HG03097 (cell line): Measurements from ENCODE around the gene SRGAP3.

Experiments
- ATAC-seq: cut with Tn5 transposase; IDR thresholded peaks from one replicate; pipeline ENCODE4 v1.9.1; 2021; ENCODE audit not compliant: unreplicated experiment, low FRiP score

The SRGAP3 gene

DNA sequence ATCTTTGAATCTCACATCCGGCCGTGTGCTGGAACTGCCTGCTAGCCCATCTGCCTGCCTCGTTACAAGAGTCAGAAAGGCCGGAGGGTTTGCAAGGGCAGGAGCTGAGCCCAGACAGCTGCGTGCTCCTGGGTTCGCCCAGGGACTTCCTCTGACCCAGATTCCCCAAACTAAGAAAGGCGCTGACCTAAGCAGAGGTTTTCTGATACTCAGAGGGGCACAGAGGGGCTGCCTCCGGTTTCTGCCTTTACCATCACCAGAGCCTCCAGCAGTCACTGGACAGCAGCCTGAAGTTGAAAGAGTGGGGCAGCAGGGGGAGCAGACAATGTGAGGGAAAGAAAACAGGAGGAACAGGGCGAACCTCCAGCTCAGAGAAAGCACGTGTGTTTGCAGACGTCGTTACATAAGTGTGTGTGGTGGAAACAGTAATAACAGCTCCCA is 252.7 kb downstream of the SRGAP3 start:
- no peak for ATAC-seq

DNA sequence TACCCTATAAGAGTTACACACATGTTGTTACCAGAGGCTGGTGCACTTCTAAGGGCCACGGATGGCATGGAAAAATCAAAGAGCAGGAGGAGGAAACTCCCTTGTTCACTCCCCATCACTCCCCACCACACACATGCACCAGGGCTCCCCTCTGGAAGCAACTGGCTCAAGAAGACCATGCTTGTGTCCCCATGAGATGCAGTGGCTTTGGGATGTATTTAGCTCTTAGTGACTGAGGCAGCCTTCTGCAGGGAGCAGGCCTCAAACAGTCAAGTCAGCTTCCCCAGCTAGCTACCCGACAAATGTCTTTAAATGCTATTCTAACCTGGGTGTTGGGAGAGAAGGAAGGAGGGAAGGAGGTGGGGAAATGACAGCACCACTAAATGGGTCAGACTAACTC is 253.2 kb downstream of the SRGAP3 start:
- ATAC-seq, result no peak

DNA sequence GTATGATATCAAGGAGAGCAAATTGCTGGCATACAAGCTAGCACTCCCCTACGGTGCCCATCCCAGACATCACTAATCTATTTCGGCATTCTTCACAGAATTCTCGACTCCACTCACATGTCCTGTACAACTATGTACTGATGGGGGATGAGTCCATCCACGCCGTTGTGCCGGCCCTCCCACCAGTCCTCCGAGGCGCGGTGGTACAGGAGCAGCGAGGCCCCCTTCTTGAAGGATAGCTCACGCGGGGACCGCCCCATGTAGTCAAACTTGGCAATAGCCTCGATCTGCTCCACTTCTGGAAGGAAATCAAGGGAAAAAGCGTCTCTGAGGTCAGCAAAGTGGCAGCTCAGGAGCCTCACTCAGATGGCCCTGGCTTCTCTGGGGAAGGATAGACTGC is 255.2 kb downstream of the SRGAP3 start:
- ATAC-seq, result no peak

DNA sequence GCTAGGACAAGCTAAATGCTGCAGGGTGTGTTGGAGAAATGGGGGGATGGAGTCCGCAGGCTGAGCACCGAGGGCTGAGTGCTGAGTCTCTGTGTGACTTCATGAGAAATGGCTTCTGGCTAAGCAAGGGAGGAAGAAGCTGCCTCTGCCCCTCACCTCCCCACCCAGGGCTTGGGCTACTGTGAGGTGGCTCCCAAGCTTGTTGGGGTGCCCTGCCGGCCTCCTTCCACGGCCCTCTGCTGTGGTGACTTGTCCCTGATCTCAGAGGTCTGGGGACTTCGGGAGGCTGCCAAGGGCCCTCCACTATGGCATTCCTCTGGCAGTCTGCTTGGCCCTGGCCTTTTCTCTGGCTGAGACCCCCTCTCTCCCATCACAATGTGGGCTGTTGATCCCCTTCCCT is 256.1 kb downstream of the SRGAP3 start:
- no peak for ATAC-seq

DNA sequence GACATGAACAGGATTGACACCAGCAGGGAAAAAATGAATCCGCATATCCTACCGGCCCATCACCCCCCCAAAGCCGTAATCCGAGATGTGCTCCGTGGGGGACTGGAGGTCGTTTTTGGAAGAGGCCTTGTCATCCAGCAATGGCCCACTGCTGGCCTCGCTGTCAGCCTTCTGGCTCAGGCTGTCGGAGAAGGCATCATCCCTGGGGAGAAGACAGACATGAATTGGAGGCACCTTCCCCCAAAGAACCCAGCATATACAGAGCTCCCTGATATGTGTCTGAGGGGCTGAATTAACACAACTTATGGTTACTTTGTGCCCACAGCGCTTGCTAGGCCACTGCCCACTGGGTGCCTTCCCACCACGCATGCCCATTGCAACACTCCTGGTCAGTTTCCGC is 256.6 kb downstream of the SRGAP3 start:
- no peak for ATAC-seq

DNA sequence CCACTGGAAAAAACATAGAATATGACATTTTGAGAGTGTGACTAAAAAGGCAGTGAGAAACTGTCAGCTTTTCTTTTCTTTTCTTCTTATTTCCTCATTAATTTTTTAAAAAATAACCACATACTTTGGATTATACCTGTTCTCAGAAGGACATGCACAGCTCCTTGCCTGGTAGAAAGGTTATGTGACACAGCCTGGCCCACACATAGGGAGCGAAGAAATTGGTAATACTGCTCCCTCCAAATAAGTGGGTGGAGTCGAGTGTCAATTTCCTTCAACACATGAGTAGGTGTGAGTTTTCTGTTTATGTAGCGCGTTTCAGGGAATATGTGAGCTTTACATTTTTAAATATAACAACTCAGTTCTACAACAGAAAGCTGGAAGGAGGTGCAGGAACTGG is 257.2 kb downstream of the SRGAP3 start:
- no peak for ATAC-seq

DNA sequence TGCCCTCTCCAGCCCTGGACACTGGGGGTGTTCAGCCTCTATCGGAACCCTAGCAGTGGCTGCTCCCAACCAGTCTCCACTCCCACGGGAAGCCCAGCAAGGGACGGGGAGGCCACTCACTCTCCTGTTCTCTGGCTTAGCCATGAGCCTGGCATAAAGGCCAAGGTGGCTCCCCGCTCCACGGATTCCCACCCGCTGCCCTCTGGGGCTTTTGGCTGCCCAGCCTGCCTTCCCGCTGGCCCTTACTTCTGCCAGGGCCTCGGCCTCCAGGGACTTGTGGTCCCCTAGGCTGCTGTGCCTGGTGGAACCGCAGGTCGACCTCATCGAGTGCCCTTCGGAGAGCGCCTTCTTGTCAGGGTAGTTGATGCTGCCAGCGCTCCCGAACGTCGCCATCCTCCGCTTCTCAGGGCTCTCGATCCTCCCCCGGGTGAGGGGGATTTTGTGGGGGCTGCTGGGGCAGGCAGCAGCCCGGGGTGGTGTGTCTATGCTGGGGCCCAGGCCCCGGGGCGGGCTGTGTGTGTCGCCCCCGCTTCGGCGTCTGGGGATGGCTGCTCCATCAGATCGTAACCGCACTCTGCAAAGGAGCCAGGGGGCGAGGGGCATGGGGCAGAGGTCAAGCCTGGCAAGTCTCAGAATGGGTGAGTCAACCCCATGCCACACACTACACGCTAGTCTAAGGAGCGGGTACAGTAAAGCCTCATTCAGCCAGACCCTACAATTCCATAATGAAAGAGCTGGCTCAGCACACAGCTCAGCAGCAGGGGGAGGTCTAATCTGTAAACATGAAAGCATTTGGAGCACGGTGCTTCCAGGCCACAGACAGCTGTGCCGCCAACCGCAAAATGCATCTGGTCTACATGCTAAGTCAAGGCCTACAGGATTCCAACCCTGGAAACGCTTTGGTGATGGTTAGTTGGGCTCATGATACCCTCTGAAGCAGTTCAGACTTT is 258.9 kb downstream of the SRGAP3 start:
- ATAC-seq, result no peak

DNA sequence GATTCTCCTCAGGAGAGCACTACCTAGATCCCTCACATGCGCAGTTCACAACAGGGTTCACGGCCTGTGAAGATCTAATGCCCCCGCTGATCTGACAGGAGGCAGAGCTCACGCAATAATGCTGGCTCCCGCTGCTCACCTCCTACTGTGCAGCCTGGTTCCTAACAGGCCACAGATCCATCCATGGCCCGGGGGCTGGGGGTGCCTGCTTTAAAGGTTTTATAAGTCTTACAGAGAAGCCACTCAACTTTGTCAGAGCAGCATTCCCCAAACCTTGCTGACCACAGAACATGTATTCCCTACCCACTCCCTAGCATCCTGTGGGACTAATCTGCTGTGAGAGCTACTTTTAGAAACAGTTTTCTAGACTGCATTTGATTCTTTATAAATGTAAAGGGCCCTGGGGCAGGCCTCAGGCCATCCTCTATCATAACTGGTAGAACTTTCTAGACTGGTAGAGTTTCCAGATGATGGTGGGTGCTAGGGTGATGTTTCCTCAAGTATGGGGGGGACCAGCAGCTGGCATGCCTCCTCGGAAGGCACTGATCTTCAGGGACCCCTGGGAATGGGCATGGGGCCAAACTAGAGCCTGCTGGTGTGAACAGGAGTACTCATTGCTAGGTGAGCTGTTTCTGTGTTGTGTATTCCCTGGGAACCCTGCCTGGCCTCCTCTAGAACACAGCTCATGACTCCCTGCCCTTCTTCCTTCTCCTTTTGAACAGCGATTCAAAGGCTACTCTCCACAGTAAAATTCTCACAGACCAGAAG is 260.5 kb downstream of the SRGAP3 start:
- no peak for ATAC-seq

DNA sequence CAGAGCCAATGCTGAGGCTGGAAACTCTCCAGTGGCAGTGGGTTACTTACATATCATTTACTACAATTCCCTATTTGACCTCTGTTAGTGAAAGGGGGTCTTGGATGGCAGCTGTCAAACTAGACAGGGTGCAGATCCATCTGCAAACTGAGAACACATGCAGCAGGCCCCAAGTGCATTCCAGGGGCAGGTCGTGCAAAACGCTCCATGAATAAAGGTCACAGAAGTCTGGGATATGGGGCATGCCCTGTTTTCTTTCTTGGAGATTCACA is 261.1 kb downstream of the SRGAP3 start:
- ATAC-seq, result no peak

DNA sequence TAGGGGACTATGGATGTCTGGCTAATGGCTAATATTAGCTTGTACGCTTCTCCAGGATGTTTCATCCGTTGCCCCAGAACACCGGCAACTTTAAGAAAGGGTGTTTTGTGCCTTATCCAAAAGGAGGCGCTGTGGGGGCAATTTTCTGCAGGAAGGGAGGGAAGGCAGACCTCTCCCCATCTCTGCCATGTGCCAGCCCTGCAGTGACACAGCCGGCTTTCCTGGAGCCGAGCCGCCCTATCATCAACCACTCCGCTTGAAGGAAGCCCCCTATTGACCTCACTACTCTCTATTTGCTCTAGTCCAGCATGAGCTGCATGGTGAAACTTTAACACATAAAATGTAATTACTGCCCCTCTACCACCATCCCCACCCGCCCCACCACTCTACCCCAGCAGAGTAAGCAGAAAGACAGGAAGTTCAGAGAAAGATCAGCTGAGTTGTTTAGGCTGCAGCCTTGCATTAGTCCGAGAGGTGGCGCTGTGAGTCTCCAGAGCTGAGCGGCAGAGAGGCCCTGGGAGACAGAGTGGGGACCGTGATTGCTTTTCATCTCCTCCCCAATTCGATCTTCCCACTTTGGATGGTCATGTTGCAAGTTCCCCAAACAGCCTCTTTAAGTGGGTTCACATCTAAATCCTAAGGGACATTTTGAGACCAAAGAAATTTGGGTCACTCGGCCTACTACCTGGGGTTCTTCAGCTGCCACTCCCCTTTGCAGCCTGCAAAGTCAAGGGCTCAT is 261.6 kb downstream of the SRGAP3 start:
- ATAC-seq, result no peak

DNA sequence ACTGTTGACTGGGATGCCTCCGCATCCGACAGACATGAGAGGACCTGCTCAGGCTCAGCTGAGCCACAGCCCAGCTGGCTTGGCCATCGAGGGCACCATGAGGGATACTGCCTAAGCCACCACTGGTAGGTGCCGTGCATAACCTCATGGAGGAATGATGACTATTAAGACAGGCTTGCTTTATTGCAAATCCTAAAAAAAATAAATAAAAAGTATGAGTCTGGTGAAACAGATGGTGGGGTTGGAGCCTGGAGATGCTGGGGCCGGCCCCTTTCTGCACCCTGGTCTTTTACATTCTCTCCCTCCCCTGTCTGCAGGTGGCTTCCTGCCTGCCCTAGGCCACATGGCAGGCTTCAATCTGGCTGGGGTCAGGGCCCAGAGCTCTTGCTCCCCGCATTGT is 262.2 kb downstream of the SRGAP3 start:
- no peak for ATAC-seq

DNA sequence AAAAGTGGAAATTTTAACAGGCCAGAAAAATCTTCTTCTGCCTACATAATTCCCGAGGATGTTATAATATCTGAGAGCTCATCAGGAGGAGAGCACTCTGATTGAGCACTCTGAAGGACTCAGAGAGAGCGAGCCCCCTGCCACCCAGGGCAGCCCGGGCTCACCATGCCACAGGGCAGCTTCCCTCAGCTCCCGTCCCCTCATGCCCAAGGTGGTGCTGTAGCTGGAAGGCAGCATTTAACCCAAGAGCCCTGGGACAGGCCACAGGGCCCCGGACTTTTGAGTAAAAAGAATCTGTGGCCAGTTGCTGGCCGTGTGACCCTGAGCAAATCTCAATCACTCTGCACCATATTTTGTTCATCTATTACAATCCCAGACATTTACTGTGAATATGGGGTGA is 262.7 kb downstream of the SRGAP3 start:
- no peak for ATAC-seq

DNA sequence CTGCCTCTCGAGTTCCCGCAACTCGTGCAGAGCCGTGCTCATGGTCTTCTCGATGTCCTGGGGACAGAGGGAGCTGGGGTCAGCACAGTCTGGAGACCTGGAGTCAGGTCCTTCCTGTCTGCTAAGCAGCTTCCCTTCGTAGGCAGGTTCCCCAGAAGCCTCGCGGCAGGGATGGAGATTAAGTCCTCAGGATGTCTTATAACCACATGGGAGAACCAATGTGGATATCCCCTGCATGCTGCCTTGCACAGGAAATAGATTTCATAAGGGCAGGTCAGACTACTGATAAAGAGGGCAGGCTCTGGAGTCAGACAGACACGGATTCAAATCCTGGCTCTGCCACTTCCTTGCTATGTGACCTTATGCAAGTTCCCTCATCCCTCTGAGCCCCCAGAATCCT is 263.6 kb downstream of the SRGAP3 start:
- ATAC-seq, result no peak

DNA sequence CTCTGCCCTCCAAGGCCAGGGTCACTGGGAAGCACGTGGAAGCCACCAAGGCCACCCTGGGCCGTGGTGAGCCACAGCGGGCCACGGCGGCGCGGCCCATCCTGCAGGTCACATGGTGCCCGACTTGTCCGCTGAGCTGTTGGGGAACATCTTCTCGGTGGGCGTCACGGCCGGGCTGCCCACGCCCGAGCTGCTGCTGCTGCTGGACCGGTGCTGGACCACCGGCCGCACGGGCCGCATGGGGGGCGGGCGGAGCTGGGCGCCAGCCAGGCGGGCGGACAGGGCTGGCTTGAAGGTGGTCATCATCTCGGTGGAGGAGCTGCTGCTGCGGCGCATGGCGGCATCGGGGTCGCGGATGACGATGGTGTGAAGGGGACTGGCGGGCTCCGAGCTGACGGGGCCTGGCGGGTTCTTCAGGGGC is 264.0 kb downstream of the SRGAP3 start:
- ATAC-seq, result no peak

DNA sequence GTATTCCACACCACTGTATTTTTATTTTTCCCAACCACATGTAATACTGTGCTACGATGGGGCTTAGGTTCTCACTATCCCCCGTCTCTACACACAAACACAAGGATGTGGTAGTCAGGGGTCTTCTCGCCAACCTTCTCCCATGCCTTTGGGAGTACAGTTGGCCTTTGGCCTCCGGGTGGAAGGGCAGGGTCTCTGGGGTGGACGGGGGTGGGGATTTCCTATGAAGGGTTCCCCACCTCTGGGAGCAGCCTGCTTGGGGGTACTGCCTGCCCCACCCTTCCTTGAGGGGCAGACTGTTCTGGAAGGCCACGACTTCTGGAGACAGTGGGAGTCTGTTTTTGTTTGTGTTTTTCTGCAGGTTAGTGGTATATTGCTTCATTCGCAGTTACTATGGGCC is 264.9 kb downstream of the SRGAP3 start:
- no peak for ATAC-seq

DNA sequence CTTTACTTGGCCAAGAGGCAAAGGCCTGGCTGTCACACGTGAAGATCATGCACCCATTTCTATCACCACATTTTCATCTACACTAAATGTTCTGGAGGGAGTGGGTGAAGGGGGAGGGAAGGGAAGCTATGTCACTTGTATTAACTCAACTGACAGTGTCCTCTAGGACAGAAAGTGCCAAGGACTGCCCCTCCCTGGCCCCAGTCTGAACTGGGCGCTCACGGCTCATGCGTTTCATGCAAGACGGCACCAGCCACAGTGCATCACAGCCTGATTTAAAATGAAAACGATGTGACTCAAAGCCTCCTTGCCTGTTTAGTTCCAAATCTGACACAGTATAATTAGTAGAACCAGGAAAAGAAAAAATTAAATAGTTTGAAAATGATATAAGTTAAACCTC is 265.4 kb downstream of the SRGAP3 start:
- ATAC-seq, result no peak

DNA sequence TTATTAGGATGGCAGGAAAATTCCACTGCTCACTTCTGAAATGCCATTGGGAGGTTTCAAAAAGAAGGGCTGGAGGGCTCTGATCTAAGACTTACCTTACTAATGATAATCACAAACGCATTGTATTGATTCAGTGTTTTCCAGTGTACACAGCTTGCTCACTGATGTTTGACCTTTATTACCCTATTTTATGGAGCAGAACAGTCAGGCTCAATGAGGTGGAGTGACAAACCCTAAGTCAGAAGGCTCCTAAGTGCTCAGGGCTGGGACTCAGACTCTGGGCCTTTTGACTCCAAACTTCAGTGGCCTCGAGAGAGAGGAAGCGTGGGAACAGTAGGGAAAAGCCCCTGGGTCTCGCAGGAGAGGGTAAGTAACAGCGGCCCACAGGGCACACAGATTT is 265.9 kb downstream of the SRGAP3 start:
- ATAC-seq, result no peak

DNA sequence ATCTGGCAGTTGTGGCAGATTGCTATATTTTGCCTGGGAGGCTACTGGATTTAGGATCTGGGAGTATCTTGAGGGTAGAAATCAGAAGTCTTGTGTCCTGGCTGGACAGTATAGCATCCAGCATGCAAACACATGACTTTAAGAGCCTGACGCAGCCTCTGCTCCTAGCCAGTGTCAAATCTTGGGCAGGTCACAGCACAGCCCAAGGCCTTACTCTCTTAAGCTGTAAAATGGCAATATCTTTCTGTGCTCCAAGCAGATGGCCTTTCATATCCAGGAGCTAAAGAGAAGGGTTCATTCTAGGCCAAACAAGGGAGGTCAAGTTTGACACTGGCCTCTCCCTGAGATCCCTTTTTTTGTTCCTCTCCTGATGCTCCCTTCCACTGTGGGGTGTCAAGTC is 266.4 kb downstream of the SRGAP3 start:
- ATAC-seq, result no peak

DNA sequence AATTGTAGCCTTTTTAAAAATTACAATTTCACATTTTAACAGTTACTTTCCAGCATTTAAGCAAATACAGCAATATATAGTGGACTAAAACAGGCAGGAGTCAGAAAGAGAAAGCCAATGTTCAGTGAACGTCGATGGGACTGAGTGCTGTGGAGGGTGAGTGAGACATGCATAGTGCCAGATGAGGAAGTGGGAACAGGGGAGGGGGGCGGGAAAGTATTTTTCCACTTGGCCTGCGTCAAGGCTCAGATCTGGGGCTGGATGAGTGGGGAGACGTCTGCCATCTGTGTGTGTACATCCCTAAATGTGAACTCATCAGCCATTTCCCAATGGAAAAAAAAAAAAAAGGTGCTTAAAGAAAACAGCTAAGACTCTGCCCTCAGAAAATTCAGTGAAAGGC is 266.9 kb downstream of the SRGAP3 start:
- no peak for ATAC-seq

DNA sequence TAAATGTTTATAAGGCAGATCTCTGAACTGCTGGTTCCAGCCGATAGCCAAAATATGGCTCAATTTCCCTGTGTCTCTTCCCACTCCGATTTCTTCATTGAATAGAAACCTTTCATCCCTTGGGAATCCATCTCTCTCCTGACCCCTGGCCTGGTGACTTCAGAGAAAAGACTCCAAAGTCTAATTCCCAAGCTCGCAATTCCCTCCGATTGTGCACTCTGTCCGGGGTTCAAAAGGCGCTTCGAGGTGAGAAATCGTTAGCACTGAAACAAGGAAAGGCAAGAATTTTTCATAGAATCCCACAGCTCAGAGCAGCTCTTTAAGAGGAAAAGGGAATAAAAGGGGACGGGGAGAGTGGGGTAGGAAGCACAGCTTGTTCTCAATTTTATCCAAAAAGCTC is 267.7 kb downstream of the SRGAP3 start:
- no peak for ATAC-seq

DNA sequence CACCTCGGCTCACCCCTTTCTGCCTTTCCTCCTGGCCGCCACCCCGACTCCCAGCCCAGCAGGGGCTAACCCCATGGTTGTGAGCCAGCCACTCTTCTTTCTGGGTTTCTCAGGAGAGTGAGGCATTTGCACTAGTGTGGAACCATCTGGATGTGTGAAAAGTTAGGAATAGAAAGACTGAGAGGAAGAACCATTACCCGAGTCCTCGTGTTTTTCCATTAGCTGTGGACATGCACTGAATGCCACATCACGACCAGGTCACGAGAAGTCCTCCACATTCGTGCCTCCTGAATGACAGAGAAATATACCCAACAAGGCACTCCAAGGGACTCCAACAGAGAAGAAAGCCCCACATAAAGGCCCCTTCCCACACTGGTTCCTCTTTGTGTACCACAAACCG is 268.1 kb downstream of the SRGAP3 start:
- ATAC-seq, result no peak
